ENCODE results near the gene RABGGTB. TPM values are rescaled to one million over a fixed set of nuclear protein-coding genes. Genes with fewer than 3 reads are reported as not detected.
"Not testable (repeated sequence)": the region's sequence is repeated elsewhere in the genome, so short reads cannot be mapped to it uniquely, and the experiment has no call there.

Gene RABGGTB
- total RNA-seq, 2 experiments from 2014 or later: 158 to 162 TPM

GRCh38 chr1:75780183-75780582, 5.9 kb upstream of the RABGGTB start:
- H3K36me3 Mint-ChIP-seq (ENCODE audit: low read depth); CTCF ChIA-PET; H3K27ac Mint-ChIP-seq; H3K4me1 Mint-ChIP-seq (ENCODE audit: low read depth); H3K9me3 Mint-ChIP-seq; DNase-seq; H3K27me3 Mint-ChIP-seq (ENCODE audit: low read depth); H3K4me3 Mint-ChIP-seq: not testable (repeated sequence)
- intact Hi-C loops (cut with micrococcal nuclease): loop anchor here (10.0 kb wide), 2 partner anchors 475 to 1975 kb away; partner anchors contain the start of gene USP33

GRCh38 chr1:75783920-75784319, 2.1 kb upstream of the RABGGTB start:
- H3K4me3 Mint-ChIP-seq; H3K9me3 Mint-ChIP-seq; CTCF ChIA-PET; DNase-seq; H3K27me3 Mint-ChIP-seq (ENCODE audit: low read depth); H3K27ac Mint-ChIP-seq; H3K4me1 Mint-ChIP-seq (ENCODE audit: low read depth): not testable (repeated sequence)
- peaks cover 26% of the 10 kb centered on the region for H3K36me3 Mint-ChIP-seq (ENCODE audit: low read depth)
- intact Hi-C loops (cut with micrococcal nuclease): loop anchor here (10.0 kb wide), 2 partner anchors 471 to 1971 kb away; partner anchors contain the start of gene USP33

- no peak for DNase-seq
- Mint-ChIP-seq H3K36me3 (ENCODE audit: low read depth) (peaks cover 41% of the 10 kb centered on the region), H3K27me3 (ENCODE audit: low read depth) (no peaks in the 10 kb centered on the region), H3K4me1 (ENCODE audit: low read depth) (peaks cover 17% of the 10 kb centered on the region), H3K4me3 (peak overlapping the region; percentile 99), H3K27ac (peak overlapping the region; percentile 99), H3K9me3 (no peaks in the 10 kb centered on the region)
- intact Hi-C loops (cut with micrococcal nuclease): loop anchor here (5.0 to 10.0 kb wide), 4 partner anchors 469 to 1969 kb away; partner anchors contain the start of gene USP33
- CTCF ChIA-PET: interaction anchor here (0.8 kb wide), 1 partner anchor 10 kb away, joined by 3 read pairs; no protein-coding TSS in a partner anchor
These were observed 605 bp upstream of the RABGGTB start for GRCh38 chr1:75785320-75785982.

- no peak for DNase-seq
- peak overlapping the region; percentile 99 for H3K27ac Mint-ChIP-seq
- peaks cover 31% of the 10 kb centered on the region for H3K4me1 Mint-ChIP-seq (ENCODE audit: low read depth)
- H3K9me3 Mint-ChIP-seq: no peaks in the 10 kb centered on the region
- H3K36me3 Mint-ChIP-seq (ENCODE audit: low read depth): peaks cover 55% of the 10 kb centered on the region
- CTCF ChIA-PET: no interaction called here
- intact Hi-C loops (cut with micrococcal nuclease): loop anchor here (1.0 to 10.0 kb wide), 9 partner anchors 63 to 1968 kb away; partner anchors contain the start of genes ACADM, CRYZ, ST6GALNAC3 and TYW3
- H3K4me3 Mint-ChIP-seq: peak overlapping the region; percentile 99
- no peaks in the 10 kb centered on the region for H3K27me3 Mint-ChIP-seq (ENCODE audit: low read depth)
These were observed 941 bp downstream of the RABGGTB start for GRCh38 chr1:75786901-75787493.

- no peaks in the 10 kb centered on the region for H3K27me3 Mint-ChIP-seq (ENCODE audit: low read depth)
- no peak for DNase-seq
- H3K4me1 Mint-ChIP-seq (ENCODE audit: low read depth): peaks cover 35% of the 10 kb centered on the region
- intact Hi-C loops (cut with micrococcal nuclease): loop anchor here (2.0 to 10.0 kb wide), 6 partner anchors 173 to 1967 kb away; partner anchors contain the start of genes ST6GALNAC3 and USP33
- CTCF ChIA-PET: interaction anchor here (0.6 kb wide), 1 partner anchor 1980 kb away, joined by 3 read pairs; no protein-coding TSS in a partner anchor
- peak overlapping the region; percentile 99 for H3K4me3 Mint-ChIP-seq
- H3K36me3 Mint-ChIP-seq (ENCODE audit: low read depth): peaks cover 59% of the 10 kb centered on the region
- H3K9me3 Mint-ChIP-seq: no peaks in the 10 kb centered on the region
- H3K27ac Mint-ChIP-seq: peak overlapping the region; percentile 99
These were observed 1.5 kb downstream of the RABGGTB start for GRCh38 chr1:75787524-75787923.

GRCh38 chr1:75789988-75790387, 3.9 kb downstream of the RABGGTB start:
- DNase-seq: no peak

GRCh38 chr1:75791022-75791421, 5.0 kb downstream of the RABGGTB start:
- Mint-ChIP-seq H3K27ac (peak overlapping the region; percentile 81), H3K4me1 (ENCODE audit: low read depth) (peaks cover 44% of the 10 kb centered on the region), H3K9me3 (no peaks in the 10 kb centered on the region), H3K36me3 (ENCODE audit: low read depth) (peaks cover 77% of the 10 kb centered on the region), H3K27me3 (ENCODE audit: low read depth) (no peaks in the 10 kb centered on the region), H3K4me3 (peak overlapping the region; percentile 99)
- intact Hi-C loops (cut with micrococcal nuclease): no loop called here
- no peak for DNase-seq
- CTCF ChIA-PET: interaction anchor here (0.6 to 1.0 kb wide), 2 partner anchors 33 to 200 kb away, joined by 6 to 8 read pairs; no protein-coding TSS in a partner anchor

More at GRCh38 chr1:75789988-75790387, 3.9 kb downstream of the RABGGTB start:
- H3K36me3 Mint-ChIP-seq (ENCODE audit: low read depth): peaks cover 72% of the 10 kb centered on the region
- CTCF ChIA-PET: no interaction called here
- intact Hi-C loops (cut with micrococcal nuclease): loop anchor here (5.0 to 10.0 kb wide), 4 partner anchors 465 to 1965 kb away; partner anchors contain the start of gene USP33
- H3K4me3 Mint-ChIP-seq: peak overlapping the region; percentile 99
- no peaks in the 10 kb centered on the region for H3K9me3 Mint-ChIP-seq
- H3K27me3 Mint-ChIP-seq (ENCODE audit: low read depth): no peaks in the 10 kb centered on the region
- H3K27ac Mint-ChIP-seq: peak overlapping the region; percentile 81
- H3K4me1 Mint-ChIP-seq (ENCODE audit: low read depth): peaks cover 46% of the 10 kb centered on the region

- H3K4me1 Mint-ChIP-seq (ENCODE audit: low read depth): peaks cover 44% of the 10 kb centered on the region
- H3K9me3 Mint-ChIP-seq: no peaks in the 10 kb centered on the region
- CTCF ChIA-PET: no interaction called here
- no peak overlapping the region for H3K27ac Mint-ChIP-seq
- H3K27me3 Mint-ChIP-seq (ENCODE audit: low read depth): no peaks in the 10 kb centered on the region
- H3K4me3 Mint-ChIP-seq: no peak overlapping the region
- H3K36me3 Mint-ChIP-seq (ENCODE audit: low read depth): peaks cover 72% of the 10 kb centered on the region
- no peak for DNase-seq
- intact Hi-C loops (cut with micrococcal nuclease): no loop called here
These were observed 6.0 kb downstream of the RABGGTB start for GRCh38 chr1:75792091-75792490.

GRCh38 chr1:75794382-75794781, 8.3 kb downstream of the RABGGTB start:
- no peak for DNase-seq
- CTCF ChIA-PET: no interaction called here
- no peak overlapping the region for H3K4me3 Mint-ChIP-seq
- peaks cover 37% of the 10 kb centered on the region for H3K4me1 Mint-ChIP-seq (ENCODE audit: low read depth)
- H3K27me3 Mint-ChIP-seq (ENCODE audit: low read depth): no peaks in the 10 kb centered on the region
- H3K27ac Mint-ChIP-seq: no peak overlapping the region
- H3K36me3 Mint-ChIP-seq (ENCODE audit: low read depth): peaks cover 57% of the 10 kb centered on the region
- no peaks in the 10 kb centered on the region for H3K9me3 Mint-ChIP-seq
- intact Hi-C loops (cut with micrococcal nuclease): no loop called here

- H3K27me3 Mint-ChIP-seq (ENCODE audit: low read depth): no peaks in the 10 kb centered on the region
- no peak overlapping the region for H3K4me3 Mint-ChIP-seq
- no peak for DNase-seq
- peak overlapping the region; percentile 46 for H3K27ac Mint-ChIP-seq
- peaks cover 44% of the 10 kb centered on the region for H3K36me3 Mint-ChIP-seq (ENCODE audit: low read depth)
- intact Hi-C loops (cut with micrococcal nuclease): no loop called here
- H3K9me3 Mint-ChIP-seq: no peaks in the 10 kb centered on the region
- CTCF ChIA-PET: interaction anchor here (1.5 kb wide), 1 partner anchor 10 kb away, joined by 3 read pairs; the partner anchor contains the start of gene RABGGTB
- peaks cover 26% of the 10 kb centered on the region for H3K4me1 Mint-ChIP-seq (ENCODE audit: low read depth)
These were observed 9.7 kb downstream of the RABGGTB start for GRCh38 chr1:75795703-75796193.

GRCh38 chr1:75796376-75797272, 10.6 kb downstream of the RABGGTB start, which contains the start of gene MSH4:
Gene MSH4 (plus strand): TSS chr1:75796882. CDS start chr1:75796986, 104 bp downstream.
- no peaks in the 10 kb centered on the region for H3K9me3 Mint-ChIP-seq
- CTCF ChIA-PET: interaction anchor here (0.6 to 1.5 kb wide), 2 partner anchors 11 to 320 kb away, joined by 3 to 4 read pairs; partner anchors contain the start of gene RABGGTB
- intact Hi-C loops (cut with micrococcal nuclease): no loop called here
- H3K4me1 Mint-ChIP-seq (ENCODE audit: low read depth): peaks cover 18% of the 10 kb centered on the region
- H3K27ac Mint-ChIP-seq: peak within 1 kb of the TSS; percentile 46
- H3K4me3 Mint-ChIP-seq: no peak within 1 kb of the TSS
- no peaks in the 10 kb centered on the region for H3K27me3 Mint-ChIP-seq (ENCODE audit: low read depth)
- DNase-seq: no peak
- H3K36me3 Mint-ChIP-seq (ENCODE audit: low read depth): peaks cover 35% of the 10 kb centered on the region

- Mint-ChIP-seq H3K4me1 (ENCODE audit: low read depth) (peaks cover 14% of the 10 kb centered on the region), H3K36me3 (ENCODE audit: low read depth) (peaks cover 32% of the 10 kb centered on the region), H3K4me3 (no peak overlapping the region), H3K27ac (no peak overlapping the region), H3K27me3 (ENCODE audit: low read depth) (no peaks in the 10 kb centered on the region), H3K9me3 (no peaks in the 10 kb centered on the region)
- CTCF ChIA-PET: no interaction called here
- no peak for DNase-seq
- intact Hi-C loops (cut with micrococcal nuclease): no loop called here
These were observed 11.2 kb downstream of the RABGGTB start for GRCh38 chr1:75797273-75797588.
